Myocyte (in vitro differentiated cells): ENCODE data around the gene IFNAR2. TPM values are rescaled to one million over a fixed set of nuclear protein-coding genes. Genes with fewer than 3 reads are reported as not detected.

Experiments
- DNase-seq: peaks from one replicate; pipeline ENCODE4 v3.0.0-alpha.2; 2012; ENCODE audit warnings: low read depth
- total RNA-seq: library from RNA; depleted of rRNA; stranded (reverse); fragments of >200 nt; gene quantifications from 2 replicates; pipeline ENCODE4 v1.2.3, GENCODE V29; 2014

IFNAR2 gene
- total RNA-seq, 1 donor from 2014 or later: 10.1 TPM

GRCh38 chr21:33266789-33267135 lies 37.0 kb downstream of the IFNAR2 start:
- no peak for DNase-seq

- DNase-seq: no peak
Measured at GRCh38 chr21:33267250-33267649, 37.5 kb downstream of the IFNAR2 start.

- no peak for DNase-seq
Measured at GRCh38 chr21:33268393-33268736, 38.6 kb downstream of the IFNAR2 start.

GRCh38 chr21:33268737-33269441 lies 39.2 kb downstream of the IFNAR2 start:
- DNase-seq: no peak

- no peak for DNase-seq
Measured at GRCh38 chr21:33270986-33271385, 41.2 kb downstream of the IFNAR2 start.

GRCh38 chr21:33273044-33273443 lies 43.3 kb downstream of the IFNAR2 start:
- DNase-seq: no peak

GRCh38 chr21:33278721-33279120 lies 49.0 kb downstream of the IFNAR2 start:
- DNase-seq: no peak

- DNase-seq: no peak
Measured at GRCh38 chr21:33279330-33279820, 49.6 kb downstream of the IFNAR2 start.

Other genes starting within 250 kb of the IFNAR2 start
- gene OLIG2, start 204.0 kb upstream of the IFNAR2 start, total RNA-seq: not detected in 2 replicates
- gene OLIG1, start 159.8 kb upstream of the IFNAR2 start, total RNA-seq: not detected in 2 replicates
- 32.8 and 34.9 TPM in 2 replicates for gene IL10RB, start 36.4 kb downstream of the IFNAR2 start, total RNA-seq
- 13.6 and 16.2 TPM in 2 replicates for gene IFNAR1, start 95.0 kb downstream of the IFNAR2 start, total RNA-seq
- 24.8 and 33.6 TPM in 2 replicates for gene IFNGR2, start 173.5 kb downstream of the IFNAR2 start, total RNA-seq